SK-N-SH (cell line): ENCODE results near the gene MCTP1. TPM values are rescaled to one million over a fixed set of nuclear protein-coding genes. Genes with fewer than 3 reads are reported as not detected.

Source experiments
- CTCF ChIA-PET: fragments of 300-600, 350-600 bp; formaldehyde crosslinking; extraction: SDS; loops from one replicate; lab custom pipeline; 2021; lab: Yijun Ruan, JAX
- POLR2A ChIA-PET: fragments of 350-600 bp; sonication (Branson Sonifier 250); formaldehyde crosslinking; extraction: SDS; loops from one replicate; lab custom pipeline; 2020; ENCODE audit warnings: antibody characterized with exemption, inconsistent platforms; lab: Yijun Ruan, JAX
- DNase-seq: peaks from one replicate; pipeline ENCODE4 v3.0.0; 2012
- H2AFZ ChIP-seq: fragments of 200-600 bp; sonication (generic); 2 replicates; pipeline ENCODE4 v1.8.1; 2016; ENCODE audit warnings: antibody characterized with exemption, mild to moderate bottlenecking, low read depth
- H3F3A ChIP-seq: fragments of 200-600 bp; sonication (generic); replicated peaks from 2 replicates; pipeline ENCODE3; 2016; ENCODE audit warnings: antibody characterized with exemption, mild to moderate bottlenecking; ENCODE audit not compliant: insufficient read depth
- H3K27ac ChIP-seq, 2 experiments: fragments of 200-500 bp in 1 of 2; fragments of 200-600 bp in 1 of 2; sonication (Bioruptor generic) in 1 of 2; sonication (generic), shearing (Covaris generic) in 1 of 2; 2 replicates each; pipeline versions ENCODE4 v1.5.1 to v1.6.1; 2014 to 2016; ENCODE audit warnings: low read depth in 2 of 2, inconsistent platforms in 1 of 2, low read length in 1 of 2, mild to moderate bottlenecking in 1 of 2, mixed read lengths in 1 of 2
- H3K27me3 ChIP-seq: fragments of 200-600 bp; sonication (generic), shearing (Covaris generic); 2 replicates; pipeline ENCODE4 v1.6.1; 2016; ENCODE audit warnings: mixed run types; ENCODE audit not compliant: insufficient read depth
- H3K36me3 ChIP-seq, 2 experiments: fragments of 200-500 bp in 1 of 2; fragments of 200-600 bp in 1 of 2; sonication (Bioruptor generic) in 1 of 2; sonication (generic) in 1 of 2; replicated peaks in 1 of 2; 2 replicates each; pipeline versions ENCODE3 to v1.5.1; 2014 to 2016; ENCODE audit warnings: low read length in 1 of 2, mild to moderate bottlenecking in 1 of 2; ENCODE audit not compliant: insufficient read depth in 2 of 2, control insufficient read depth in 1 of 2
- H3K4me1 ChIP-seq, 2 experiments: fragments of 200-500 bp in 1 of 2; fragments of 200-600 bp in 1 of 2; sonication (Bioruptor generic) in 1 of 2; sonication (generic), shearing (Covaris generic) in 1 of 2; 2 replicates each; pipeline versions ENCODE4 v1.5.1 to v1.6.1; 2014 to 2016; ENCODE audit warnings: low read depth in 1 of 2, low read length in 1 of 2, mixed run types in 1 of 2; ENCODE audit not compliant: insufficient read depth in 2 of 2, control insufficient read depth in 1 of 2
- H3K4me2 ChIP-seq: fragments of 200-600 bp; sonication (generic), shearing (Covaris generic); 2 replicates; pipeline ENCODE4 v1.6.1; 2017; ENCODE audit warnings: mixed run types
- H3K4me3 ChIP-seq, 2 experiments: fragments of 200-500 bp in 1 of 2; fragments of 200-600 bp in 1 of 2; sonication (Bioruptor generic) in 1 of 2; sonication (generic), shearing (Covaris generic) in 1 of 2; 2 replicates each; pipeline versions ENCODE4 v1.5.1 to v1.8.1; 2014 to 2016; ENCODE audit warnings: low read depth in 2 of 2, inconsistent platforms in 1 of 2, low read length in 1 of 2, mild to moderate bottlenecking in 1 of 2, mixed read lengths in 1 of 2, moderate library complexity in 1 of 2
- H3K79me2 ChIP-seq: fragments of 200-600 bp; sonication (generic); 2 replicates; pipeline ENCODE4 v1.8.1; 2017; ENCODE audit warnings: mild to moderate bottlenecking; ENCODE audit not compliant: insufficient read depth
- H3K9ac ChIP-seq: fragments of 200-600 bp; sonication (generic); 2 replicates; pipeline ENCODE4 v1.6.1; 2017; ENCODE audit warnings: mixed run types
- H3K9me2 ChIP-seq: fragments of 200-600 bp; sonication (generic); 2 replicates; pipeline ENCODE4 v1.6.1; 2017; ENCODE audit warnings: mixed run types
- H3K9me3 ChIP-seq: fragments of 200-600 bp; sonication (generic); 2 replicates; pipeline ENCODE4 v1.6.1; 2017; ENCODE audit warnings: mixed run types, mild to moderate bottlenecking, moderate library complexity
- H4K20me1 ChIP-seq: fragments of 200-600 bp; sonication (generic); 2 replicates; pipeline ENCODE4 v1.6.1; 2017; ENCODE audit warnings: mild to moderate bottlenecking, mixed run types; ENCODE audit not compliant: insufficient read depth
- CTCF ChIP-seq: fragments of 200-600 bp; sonication (generic); IDR thresholded peaks from 2 replicates; pipeline ENCODE4 v1.6.1; 2017; ENCODE audit warnings: antibody characterized with exemption, mild to moderate bottlenecking, moderate library complexity
- EP300 ChIP-seq, 2 experiments: IDR thresholded peaks; 2 replicates each; pipeline versions ENCODE4 v1.4.0 to v1.6.1; 2012; ENCODE audit warnings: borderline replicate concordance in 1 of 2, low read depth in 1 of 2, low read length in 1 of 2
- EZH2phosphoT487 ChIP-seq: fragments of 200-600 bp; sonication (generic); IDR thresholded peaks from 2 replicates; pipeline ENCODE4 v1.6.1; 2017; ENCODE audit warnings: low read depth, mixed run types, mild to moderate bottlenecking, antibody characterized with exemption, moderate library complexity, borderline replicate concordance
- GABPA ChIP-seq: IDR thresholded peaks from 2 replicates; pipeline ENCODE4 v1.4.0; 2012; ENCODE audit warnings: low read depth, mild to moderate bottlenecking
- GATA2 ChIP-seq: sonication (generic); formaldehyde crosslinking; IDR thresholded peaks from 2 replicates; pipeline ENCODE4 v1.5.0; 2020; ENCODE audit warnings: mild to moderate bottlenecking, missing genetic modification reagents
- JUND ChIP-seq: IDR thresholded peaks from 2 replicates; pipeline ENCODE4 v1.4.0; 2012
- POLR2AphosphoS5 ChIP-seq: IDR thresholded peaks from 2 replicates; pipeline ENCODE4 v1.6.1; 2012; ENCODE audit warnings: low read depth, low read length
- RAD21 ChIP-seq: IDR thresholded peaks from 2 replicates; pipeline ENCODE4 v1.6.1; 2012; ENCODE audit warnings: mild to moderate bottlenecking, low read length
- RXRA ChIP-seq: IDR thresholded peaks from 2 replicates; pipeline ENCODE4 v1.4.0; 2012; ENCODE audit warnings: low read depth, mild to moderate bottlenecking, borderline replicate concordance
- SIN3A ChIP-seq: IDR thresholded peaks from 2 replicates; pipeline ENCODE4 v1.6.1; 2012; ENCODE audit warnings: low read depth, mild to moderate bottlenecking, low read length, moderate library complexity, borderline replicate concordance
- SMC3 ChIP-seq: IDR thresholded peaks from 2 replicates; pipeline ENCODE4 v1.6.1; 2012; ENCODE audit warnings: low read depth, low read length, improper control_type of control experiment
- YY1 ChIP-seq: IDR thresholded peaks from 2 replicates; pipeline ENCODE4 v1.4.0; 2012; ENCODE audit warnings: low read depth, mild to moderate bottlenecking
- WGBS: methylation state at CpG from one replicate; pipeline ENCODE4 v1.1.6; 2017; ENCODE audit warnings: low lambda C conversion rate; 5-methylcytosine and 5-hydroxymethylcytosine counted together
- polyA plus RNA-seq, 3 experiments: library from polyadenylated mRNA; depleted of rRNA; stranded (reverse); fragments of >200 nt; gene quantifications; 2 replicates each; pipeline ENCODE4 v1.2.3, GENCODE V29; 2012
- TF ChIP-seq, protein P1 (sequence below): IDR thresholded peaks from 2 replicates; pipeline ENCODE4 v1.4.0; 2012; ENCODE audit warnings: low read depth, borderline replicate concordance
- TF ChIP-seq, protein P2 (sequence below): IDR thresholded peaks from 2 replicates; pipeline ENCODE4 v1.4.0; 2012; ENCODE audit warnings: low read depth, borderline replicate concordance

The MCTP1 gene
- polyA plus RNA-seq, 1 of the 3 experiments (the other 2 are of a cell fraction) = 0.53 TPM

- Histone ChIP-seq H3K36me3 (no peaks in the 10 kb centered on the region), H3K9me3 (no peaks in the 10 kb centered on the region), H2AFZ (no peak overlapping the region), H3K27me3 (no peaks in the 10 kb centered on the region), H3K9me2 (no peaks in the 10 kb centered on the region), H3K9ac (no peak overlapping the region), H3K4me1 (no peaks in the 10 kb centered on the region; a peak in 1 of 4 replicates), H4K20me1 (no peaks in the 10 kb centered on the region), H3K4me3 (no peak overlapping the region), H3K4me2 (no peak overlapping the region), H3K79me2 (no peaks in the 10 kb centered on the region), H3F3A (no peaks in the 10 kb centered on the region), H3K27ac (no peak overlapping the region; a peak in 1 of 4 replicates)
- TF ChIP-seq RAD21 (peak; percentile 73), SMC3 (peak; percentile 17; the same call in 1 of the 2 replicates), CTCF (peak; percentile 54), JUND (no peak), GATA2 (CRISPR knock-in tag) (peak; percentile 30)
- ChIA-PET POLR2A (no interaction called here), CTCF (interaction anchor here (0.6 to 1.7 kb wide), 25 partner anchors 9 to 1237 kb away, joined by 3 to 8 read pairs (median 3); no protein-coding TSS in a partner anchor)
- WGBS = 70% methylated on average over 7 of the region's 7 CpGs
- peak; percentile 24 for DNase-seq
These were observed 500.1 kb downstream of the MCTP1 start for GRCh38 chr5:94784536-94785505.

DNA sequence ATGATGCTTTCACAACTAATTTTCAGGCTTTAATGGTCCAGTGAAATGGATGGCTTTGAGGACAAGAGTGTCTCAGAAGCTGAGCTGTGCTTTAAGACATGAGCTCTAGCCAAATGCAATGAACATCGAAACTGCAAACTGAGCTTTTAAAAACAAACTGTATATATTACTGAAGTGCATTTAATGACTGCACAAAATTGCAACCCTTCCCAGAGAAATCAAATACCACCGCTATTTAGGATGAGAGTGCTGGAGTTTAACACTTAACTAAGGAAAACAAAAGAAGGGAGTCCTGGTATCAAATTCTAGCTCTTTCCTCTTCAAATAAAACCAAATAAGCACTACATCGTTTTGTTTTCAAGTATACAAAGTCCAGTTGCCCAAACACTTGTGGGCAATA lies 502.5 kb downstream of the MCTP1 start:
- H3F3A ChIP-seq = no peaks in the 10 kb centered on the region
- no peaks in the 10 kb centered on the region for H4K20me1 ChIP-seq
- H3K27ac ChIP-seq = no peak overlapping the region
- POLR2A ChIA-PET = no interaction called here
- no peak for DNase-seq
- no peak overlapping the region for H3K4me2 ChIP-seq
- no peaks in the 10 kb centered on the region for H3K27me3 ChIP-seq
- no peaks in the 10 kb centered on the region for H3K9me3 ChIP-seq
- H3K9me2 ChIP-seq = no peaks in the 10 kb centered on the region
- H2AFZ ChIP-seq = no peak overlapping the region
- no peak overlapping the region for H3K4me3 ChIP-seq
- CTCF ChIA-PET = interaction anchor here (0.7 to 1.5 kb wide), 4 partner anchors 61 to 1175 kb away, joined by 3 to 7 read pairs (median 4); no protein-coding TSS in a partner anchor
- H3K36me3 ChIP-seq = no peaks in the 10 kb centered on the region
- no peaks in the 10 kb centered on the region for H3K79me2 ChIP-seq
- peaks cover 0 to 11% of the 10 kb centered on the region in 2 experiments; a peak in 2 of 4 replicates for H3K4me1 ChIP-seq
- TF ChIP-seq EZH2phosphoT487 (no peak), SIN3A (no peak), YY1 (no peak), GABPA (no peak), POLR2AphosphoS5 (no peak), EP300 (IDR thresholded peaks at IDR 0.05; ENCODE audit: borderline replicate concordance in 1 of 2, low read depth in 1 of 2, low read length in 1 of 2) (no peak), RXRA (no peak), SMC3 (no peak)
- TF ChIP-seq, protein P1, sequence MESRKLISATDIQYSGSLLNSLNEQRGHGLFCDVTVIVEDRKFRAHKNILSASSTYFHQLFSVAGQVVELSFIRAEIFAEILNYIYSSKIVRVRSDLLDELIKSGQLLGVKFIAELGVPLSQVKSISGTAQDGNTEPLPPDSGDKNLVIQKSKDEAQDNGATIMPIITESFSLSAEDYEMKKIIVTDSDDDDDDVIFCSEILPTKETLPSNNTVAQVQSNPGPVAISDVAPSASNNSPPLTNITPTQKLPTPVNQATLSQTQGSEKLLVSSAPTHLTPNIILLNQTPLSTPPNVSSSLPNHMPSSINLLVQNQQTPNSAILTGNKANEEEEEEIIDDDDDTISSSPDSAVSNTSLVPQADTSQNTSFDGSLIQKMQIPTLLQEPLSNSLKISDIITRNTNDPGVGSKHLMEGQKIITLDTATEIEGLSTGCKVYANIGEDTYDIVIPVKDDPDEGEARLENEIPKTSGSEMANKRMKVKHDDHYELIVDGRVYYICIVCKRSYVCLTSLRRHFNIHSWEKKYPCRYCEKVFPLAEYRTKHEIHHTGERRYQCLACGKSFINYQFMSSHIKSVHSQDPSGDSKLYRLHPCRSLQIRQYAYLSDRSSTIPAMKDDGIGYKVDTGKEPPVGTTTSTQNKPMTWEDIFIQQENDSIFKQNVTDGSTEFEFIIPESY = no peak
- TF ChIP-seq, protein P2, sequence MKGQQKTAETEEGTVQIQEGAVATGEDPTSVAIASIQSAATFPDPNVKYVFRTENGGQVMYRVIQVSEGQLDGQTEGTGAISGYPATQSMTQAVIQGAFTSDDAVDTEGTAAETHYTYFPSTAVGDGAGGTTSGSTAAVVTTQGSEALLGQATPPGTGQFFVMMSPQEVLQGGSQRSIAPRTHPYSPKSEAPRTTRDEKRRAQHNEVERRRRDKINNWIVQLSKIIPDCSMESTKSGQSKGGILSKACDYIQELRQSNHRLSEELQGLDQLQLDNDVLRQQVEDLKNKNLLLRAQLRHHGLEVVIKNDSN = no peak
- 82% methylated on average over 3 of the region's 3 CpGs for WGBS
- H3K9ac ChIP-seq = no peak overlapping the region
